ENCODE results near the gene SLC25A41. TPM values are rescaled to one million over a fixed set of nuclear protein-coding genes. Genes with fewer than 3 reads are reported as not detected.

Gene SLC25A41
- total and polyA plus RNA-seq, 11 donors, result 0.17 to 1.4 (median 0.50) TPM; not detected in 2

- no peak overlapping the region for H3K27ac ChIP-seq
- no peaks in the 10 kb centered on the region for H3K27me3 ChIP-seq
- peaks cover 0 to 24% (median 9%) of the 10 kb centered on the region in 12 donors for H3K9me3 ChIP-seq
- WGBS, 4 donors, result 91 to 96% (median 95%) methylated on average over 7 of the region's 7 CpGs
- no peak for TF ChIP-seq POLR2A (IDR thresholded peaks at IDR 0.05)
- no peak for TF ChIP-seq CTCF (IDR thresholded peaks at IDR 0.05)
- DNase-seq (no peak), ATAC-seq (no peak)
- no peaks in the 10 kb centered on the region for H3K4me1 ChIP-seq
- H3K36me3 ChIP-seq, result peaks cover 3 to 57% (median 36%) of the 10 kb centered on the region in 9 donors
- intact Hi-C loops (cut with DNase I), result no loop called here
- H3K4me3 ChIP-seq, result no peak overlapping the region
Observed at GRCh38 chr19:6451583-6452222, 18.1 kb upstream of the SLC25A41 start.

GRCh38 chr19:6450166-6450565, 16.6 kb upstream of the SLC25A41 start:
- intact Hi-C loops (cut with DNase I), result no loop called here
- Histone ChIP-seq H3K9me3 (peaks cover 0 to 37% (median 10%) of the 10 kb centered on the region in 12 donors), H3K36me3 (peaks cover 3 to 68% (median 36%) of the 10 kb centered on the region in 9 donors), H3K4me1 (no peaks in the 10 kb centered on the region), H3K27ac (no peak overlapping the region), H3K4me3 (no peak overlapping the region), H3K27me3 (no peaks in the 10 kb centered on the region)
- DNase-seq, result no peak
- TF ChIP-seq POLR2A (IDR thresholded peaks at IDR 0.05) (no peak), CTCF (IDR thresholded peaks at IDR 0.05) (no peak)
- 95 to 96% (median 96%) methylated on average over 5 of the region's 5 CpGs for WGBS, 4 donors
- no peak for ATAC-seq

- Histone ChIP-seq H3K27me3 (no peaks in the 10 kb centered on the region), H3K36me3 (peaks cover 0 to 51% (median 15%) of the 10 kb centered on the region in 9 donors), H3K9me3 (peaks cover 0 to 18% (median 0%) of the 10 kb centered on the region in 12 donors), H3K4me1 (no peaks in the 10 kb centered on the region), H3K27ac (no peak overlapping the region), H3K4me3 (no peak overlapping the region)
- 89 to 96% (median 92%) methylated on average over 3 of the region's 3 CpGs for WGBS, 4 donors
- DNase-seq (no peak), ATAC-seq (no peak)
- intact Hi-C loops (cut with DNase I), result no loop called here
- no peak for TF ChIP-seq CTCF (IDR thresholded peaks at IDR 0.05)
- TF ChIP-seq POLR2A (IDR thresholded peaks at IDR 0.05), result no peak
Observed at GRCh38 chr19:6448045-6448444, 14.5 kb upstream of the SLC25A41 start.

- Histone ChIP-seq H3K27ac (no peak overlapping the region), H3K4me1 (no peaks in the 10 kb centered on the region), H3K27me3 (no peaks in the 10 kb centered on the region), H3K9me3 (peaks cover 0 to 18% (median 0%) of the 10 kb centered on the region in 12 donors), H3K36me3 (peaks cover 0 to 39% (median 4%) of the 10 kb centered on the region in 9 donors), H3K4me3 (no peak overlapping the region)
- ATAC-seq (no peak), DNase-seq (no peak)
- no peak for TF ChIP-seq POLR2A (IDR thresholded peaks at IDR 0.05)
- TF ChIP-seq CTCF (IDR thresholded peaks at IDR 0.05), result no peak
- 88 to 93% (median 92%) methylated on average over 3 of the region's 3 CpGs for WGBS, 4 donors
- intact Hi-C loops (cut with DNase I), result no loop called here
Observed at GRCh38 chr19:6446452-6446851, 12.9 kb upstream of the SLC25A41 start.
